Measurements from ENCODE around the gene DAPK2.

The DAPK2 gene

DNA sequence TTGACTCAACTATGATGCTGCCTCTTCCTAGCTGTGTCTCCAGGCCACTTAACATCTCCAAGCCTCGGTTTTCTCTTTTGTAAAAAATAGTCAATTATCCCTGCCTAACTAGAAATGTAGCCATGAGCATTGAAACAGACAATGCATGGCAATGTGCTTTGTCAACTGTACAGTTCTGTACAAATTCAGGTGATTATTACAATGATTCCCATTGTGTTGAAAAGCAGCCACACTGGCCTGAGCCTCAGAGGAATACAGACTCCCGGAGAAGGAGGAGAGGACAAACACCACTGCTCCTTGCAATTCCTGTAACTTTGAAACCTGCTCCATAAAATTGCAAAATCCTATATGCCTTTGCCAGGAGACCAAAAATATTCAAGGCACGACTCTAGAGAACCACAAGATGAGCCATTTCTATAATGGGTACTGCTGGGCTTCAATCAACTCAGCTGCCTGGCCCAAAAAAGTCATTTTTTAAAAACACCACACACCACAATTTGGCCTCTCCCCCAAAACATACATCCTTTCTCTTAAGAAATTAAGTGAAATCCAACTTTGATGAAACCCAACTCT lies 28.6 kb downstream of the DAPK2 start:
- no peak overlapping the region for H3K27ac ChIP-seq
- TF ChIP-seq, protein P1, sequence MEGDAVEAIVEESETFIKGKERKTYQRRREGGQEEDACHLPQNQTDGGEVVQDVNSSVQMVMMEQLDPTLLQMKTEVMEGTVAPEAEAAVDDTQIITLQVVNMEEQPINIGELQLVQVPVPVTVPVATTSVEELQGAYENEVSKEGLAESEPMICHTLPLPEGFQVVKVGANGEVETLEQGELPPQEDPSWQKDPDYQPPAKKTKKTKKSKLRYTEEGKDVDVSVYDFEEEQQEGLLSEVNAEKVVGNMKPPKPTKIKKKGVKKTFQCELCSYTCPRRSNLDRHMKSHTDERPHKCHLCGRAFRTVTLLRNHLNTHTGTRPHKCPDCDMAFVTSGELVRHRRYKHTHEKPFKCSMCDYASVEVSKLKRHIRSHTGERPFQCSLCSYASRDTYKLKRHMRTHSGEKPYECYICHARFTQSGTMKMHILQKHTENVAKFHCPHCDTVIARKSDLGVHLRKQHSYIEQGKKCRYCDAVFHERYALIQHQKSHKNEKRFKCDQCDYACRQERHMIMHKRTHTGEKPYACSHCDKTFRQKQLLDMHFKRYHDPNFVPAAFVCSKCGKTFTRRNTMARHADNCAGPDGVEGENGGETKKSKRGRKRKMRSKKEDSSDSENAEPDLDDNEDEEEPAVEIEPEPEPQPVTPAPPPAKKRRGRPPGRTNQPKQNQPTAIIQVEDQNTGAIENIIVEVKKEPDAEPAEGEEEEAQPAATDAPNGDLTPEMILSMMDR (conservative IDR thresholded peaks at IDR 0.05): no peak
- no peak for TF ChIP-seq ZFX (IDR thresholded peaks at IDR 0.05)

DNA sequence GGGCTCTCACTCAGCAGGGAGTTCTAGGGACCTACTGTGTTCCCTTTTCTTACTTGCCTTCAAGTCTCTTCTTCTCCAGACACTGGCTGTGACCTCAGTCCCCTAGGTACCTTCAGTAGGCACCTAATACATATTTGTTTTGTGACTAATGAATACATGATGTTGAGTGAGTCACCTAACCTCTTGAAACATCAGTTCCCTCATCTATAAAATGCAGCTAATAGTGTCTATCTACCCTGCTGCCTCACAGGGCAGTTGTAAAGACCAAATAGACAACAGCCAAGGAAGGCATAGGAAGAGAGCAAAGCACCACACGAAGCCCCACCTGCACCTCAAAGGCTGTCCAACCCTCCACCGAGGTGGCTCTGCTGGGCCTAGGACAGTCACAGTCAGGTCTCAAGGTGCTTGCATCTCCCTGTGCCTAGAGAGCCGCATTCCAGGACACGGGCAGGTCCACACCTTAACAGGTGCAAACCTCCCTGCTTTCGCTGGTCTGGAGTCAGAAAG lies 29.1 kb downstream of the DAPK2 start:
- no peak overlapping the region for H3K27ac ChIP-seq
- TF ChIP-seq, protein P1 (conservative IDR thresholded peaks at IDR 0.05): no peak
- TF ChIP-seq ZFX (IDR thresholded peaks at IDR 0.05): no peak

DNA sequence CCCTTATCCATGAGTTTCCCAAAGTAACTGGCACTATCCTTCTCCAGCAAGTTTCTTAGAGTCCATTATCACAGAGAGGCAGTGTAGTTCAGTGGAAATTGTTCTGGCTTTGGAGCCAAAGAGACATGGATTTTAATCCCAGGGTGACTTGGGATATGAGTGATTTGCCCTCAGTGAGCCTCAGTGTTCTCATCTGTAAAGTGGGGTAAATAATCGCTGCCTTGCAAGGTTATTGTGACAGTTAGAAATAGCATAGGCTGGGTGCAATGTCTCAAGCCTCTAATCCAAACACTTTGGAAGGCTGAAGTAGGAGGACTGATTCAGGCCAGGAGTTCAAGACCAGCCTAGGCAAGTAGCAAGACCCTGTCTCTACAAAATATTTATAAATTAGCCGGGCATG lies 30.0 kb downstream of the DAPK2 start:
- TF ChIP-seq, protein P1 (conservative IDR thresholded peaks at IDR 0.05): no peak
- no peak for TF ChIP-seq ZFX (IDR thresholded peaks at IDR 0.05)
- H3K27ac ChIP-seq: no peak overlapping the region; the same call in 1 of the 2 replicates

DNA sequence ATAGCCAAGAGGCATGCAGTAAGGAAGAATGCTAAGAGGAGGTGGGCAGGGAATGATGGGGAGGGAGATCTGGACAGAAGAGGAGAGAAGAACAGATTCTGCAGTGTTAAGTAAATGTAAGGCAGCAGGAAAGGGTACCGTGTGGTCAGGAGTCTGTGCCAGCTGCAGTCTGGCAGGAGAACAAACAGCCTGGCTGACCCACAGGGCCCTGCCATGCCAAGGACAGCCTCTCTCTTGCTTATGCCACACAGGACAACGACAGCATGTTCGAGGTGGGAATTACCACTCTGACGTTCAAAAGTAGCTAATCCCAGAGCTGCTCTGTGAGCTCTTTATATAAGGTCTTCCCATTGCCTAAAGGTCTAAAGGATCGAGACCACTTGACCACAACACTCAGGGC lies 31.3 kb downstream of the DAPK2 start:
- H3K27ac ChIP-seq: peak overlapping the region; percentile 33
- TF ChIP-seq, protein P1 (conservative IDR thresholded peaks at IDR 0.05): no peak
- TF ChIP-seq ZFX (IDR thresholded peaks at IDR 0.05): no peak

DNA sequence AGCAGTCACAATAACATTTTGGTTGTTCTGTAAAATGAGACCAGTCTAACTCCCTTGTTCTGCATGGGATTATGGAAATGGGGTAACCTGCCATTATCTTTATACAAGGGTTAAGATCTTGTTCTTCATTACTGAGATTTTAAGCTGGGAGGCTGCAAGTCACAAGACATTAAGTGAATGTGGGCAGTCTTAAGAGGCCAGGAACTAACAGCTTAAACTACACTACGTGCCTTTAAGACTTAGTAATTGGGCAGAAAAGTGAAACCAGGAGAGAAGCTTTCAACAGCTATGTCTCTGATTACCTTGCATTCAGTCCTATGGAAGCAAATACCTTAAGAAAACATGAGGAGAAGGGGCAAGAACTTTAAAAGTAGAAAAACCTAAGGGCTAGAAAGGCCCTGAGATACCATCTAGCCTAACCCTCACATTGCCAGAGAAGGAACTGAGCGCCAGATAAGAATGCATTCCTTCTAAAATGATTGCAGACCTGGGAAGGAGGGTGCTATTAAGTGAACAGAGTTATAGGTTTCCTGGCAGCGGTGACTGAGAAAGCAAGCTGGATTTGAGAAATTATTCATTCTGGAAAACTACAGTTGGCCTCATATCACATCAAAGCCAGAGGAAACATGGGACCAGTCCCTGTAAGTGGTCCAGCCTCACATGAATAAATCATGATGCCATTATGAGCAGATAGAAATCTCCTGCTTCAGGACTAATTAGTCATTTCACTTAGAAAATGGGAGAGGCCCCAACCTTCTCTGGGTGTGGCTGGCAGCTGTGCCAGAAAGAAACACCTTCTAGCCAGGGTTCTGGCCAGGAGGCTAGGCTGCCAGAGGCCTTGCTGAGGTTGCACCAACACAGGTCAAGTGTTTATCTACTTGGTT lies 32.9 kb downstream of the DAPK2 start:
- H3K27ac ChIP-seq: no peak overlapping the region
- no peak for TF ChIP-seq ZFX (IDR thresholded peaks at IDR 0.05)
- TF ChIP-seq, protein P1 (conservative IDR thresholded peaks at IDR 0.05): no peak

DNA sequence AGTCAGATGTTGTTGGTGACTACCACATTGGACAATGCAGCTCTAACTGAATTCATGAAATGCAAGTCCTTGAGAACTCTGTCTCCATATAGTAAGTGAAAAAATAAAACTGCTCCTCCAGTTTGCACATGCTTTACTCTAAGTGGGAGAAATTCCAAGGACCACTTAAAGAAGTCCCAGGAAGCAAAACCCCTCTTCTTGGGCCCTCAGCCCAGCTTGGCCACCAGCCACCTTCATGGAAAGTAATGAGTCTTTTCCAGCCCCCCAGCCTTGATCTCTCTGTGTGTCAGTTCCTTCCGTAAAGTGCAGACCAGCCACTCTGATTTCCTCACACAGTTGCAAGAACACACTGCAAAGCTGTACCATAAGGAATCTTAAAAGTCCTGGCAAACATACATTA lies 34.5 kb downstream of the DAPK2 start:
- H3K27ac ChIP-seq: no peak overlapping the region
- TF ChIP-seq, protein P1 (conservative IDR thresholded peaks at IDR 0.05): no peak
- TF ChIP-seq ZFX (IDR thresholded peaks at IDR 0.05): no peak

DNA sequence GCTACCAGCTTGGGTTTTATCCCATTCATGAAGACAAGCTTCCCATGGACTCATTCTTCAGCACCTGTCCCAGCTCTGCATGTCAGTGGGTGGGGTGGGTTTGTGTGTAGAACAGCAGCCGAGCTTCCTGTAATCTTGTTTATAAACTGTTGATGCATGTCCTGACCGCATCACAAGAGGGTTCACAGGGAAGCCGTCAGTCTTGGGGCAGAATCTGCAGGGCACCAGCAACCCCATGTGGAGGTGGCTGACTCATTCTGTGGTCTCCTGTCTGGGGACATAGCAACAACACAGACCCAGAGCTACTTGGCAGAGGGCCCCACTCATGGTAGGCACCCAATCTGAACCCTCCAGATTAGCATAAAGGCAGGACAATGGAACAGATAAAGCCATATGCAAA lies 35.6 kb downstream of the DAPK2 start:
- TF ChIP-seq, protein P1 (conservative IDR thresholded peaks at IDR 0.05): no peak
- TF ChIP-seq ZFX (IDR thresholded peaks at IDR 0.05): no peak
- H3K27ac ChIP-seq: no peak overlapping the region

Measured in C4-2B (cell line).